SJCRH30 (cell line): ENCODE measurements around the gene MRPS30. TPM values are rescaled to one million over a fixed set of nuclear protein-coding genes. Genes with fewer than 3 reads are reported as not detected.
"Not testable (repeated sequence)": the region's sequence is repeated elsewhere in the genome, so short reads cannot be mapped to it uniquely, and the experiment has no call there.

Experiments
- DNase-seq, 2 experiments: peaks; one replicate each; pipeline ENCODE4 v3.0.0-alpha.2; 2015 to 2020
- H3K27ac ChIP-seq: fragments of 250-450 bp; sonication (Bioruptor Pico); 2 replicates; pipeline ENCODE4 v1.5.1; 2020; ENCODE audit warnings: mild to moderate bottlenecking, moderate library complexity
- H3K27me3 ChIP-seq: fragments of 250-450 bp; sonication (Bioruptor Pico); 2 replicates; pipeline ENCODE4 v1.5.1; 2020; ENCODE audit warnings: mild to moderate bottlenecking, moderate library complexity
- H3K36me3 ChIP-seq: fragments of 250-450 bp; sonication (Bioruptor Pico); 2 replicates; pipeline ENCODE4 v1.5.1; 2020; ENCODE audit warnings: mild to moderate bottlenecking, moderate library complexity
- H3K4me1 ChIP-seq: fragments of 250-450 bp; sonication (Bioruptor Pico); 2 replicates; pipeline ENCODE4 v1.5.1; 2020; ENCODE audit warnings: mild to moderate bottlenecking, moderate library complexity
- H3K4me3 ChIP-seq: fragments of 250-450 bp; sonication (Bioruptor Pico); 2 replicates; pipeline ENCODE4 v1.5.1; 2020; ENCODE audit warnings: mild to moderate bottlenecking, moderate library complexity
- H3K9me3 ChIP-seq: fragments of 250-450 bp; sonication (Bioruptor Pico); replicated peaks from 2 replicates; pipeline ENCODE4 v1.5.1; 2020; ENCODE audit warnings: mild to moderate bottlenecking, moderate library complexity
- total RNA-seq: library from RNA; depleted of rRNA; stranded (reverse); fragments of >200 nt; shearing (Covaris generic); gene quantifications from 2 replicates; pipeline ENCODE4 v1.2.3, GENCODE V29; 2014

The MRPS30 gene
- total RNA-seq, 1 experiment from 2014 or later = 102 TPM

DNA sequence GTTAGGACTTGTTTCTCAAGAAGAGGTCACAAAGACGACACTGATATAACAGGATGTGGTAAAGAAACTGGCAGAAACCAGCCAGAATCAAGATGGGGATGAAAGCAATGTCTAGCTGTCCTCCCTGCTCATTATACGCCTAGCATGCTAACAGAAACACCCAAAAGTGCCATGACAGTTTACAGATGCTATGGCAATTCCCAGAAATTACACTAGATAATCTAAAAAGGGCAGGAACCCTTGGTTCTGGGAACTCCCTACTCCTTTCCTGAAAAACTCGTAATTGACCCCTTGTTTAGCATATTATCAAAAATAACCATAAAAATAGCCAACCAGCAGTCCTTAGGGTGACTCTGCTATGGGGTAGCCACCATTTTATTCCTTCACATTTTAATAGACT lies 10.9 kb upstream of the MRPS30 start:
- Histone ChIP-seq H3K4me3 (no peak overlapping the region), H3K9me3 (peaks cover 14% of the 10 kb centered on the region), H3K27me3 (no peaks in the 10 kb centered on the region), H3K36me3 (no peaks in the 10 kb centered on the region; the same call in 1 of the 2 replicates), H3K4me1 (0 out of 2 replicates have a peak, but pooled peaks cover 3% of the 10 kb centered on the region), H3K27ac (no peak overlapping the region)
- no peak for DNase-seq

DNA sequence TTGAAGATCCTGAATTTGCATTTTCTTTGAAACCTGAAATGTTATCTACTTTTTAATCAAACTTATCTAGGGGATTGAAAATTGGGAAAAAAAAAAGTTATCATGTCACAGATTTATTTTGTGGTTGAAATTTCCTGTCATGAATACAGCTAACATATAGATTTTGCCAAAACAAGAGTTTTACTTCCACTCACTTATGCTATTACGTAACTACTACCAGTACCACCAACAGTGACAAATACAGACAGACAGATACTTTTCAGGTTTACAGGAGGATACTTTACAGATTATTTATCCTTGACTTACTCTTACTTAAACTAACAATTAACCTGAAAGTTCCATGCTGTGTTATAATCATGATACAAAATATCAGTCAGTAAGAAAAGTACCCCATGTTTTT lies 6.8 kb upstream of the MRPS30 start:
- Histone ChIP-seq H3K4me1 (peaks cover 15% of the 10 kb centered on the region), H3K36me3 (no peaks in the 10 kb centered on the region; the same call in 1 of the 2 replicates), H3K27me3 (no peaks in the 10 kb centered on the region), H3K4me3 (no peak overlapping the region), H3K9me3 (no peaks in the 10 kb centered on the region), H3K27ac (no peak overlapping the region)
- no peak for DNase-seq

GRCh38 chr5:44806608-44807007 lies 2.1 kb upstream of the MRPS30 start:
- H3K4me1 ChIP-seq = peaks cover 17% of the 10 kb centered on the region
- no peaks in the 10 kb centered on the region for H3K9me3 ChIP-seq
- no peak for DNase-seq
- peaks cover 7% of the 10 kb centered on the region for H3K36me3 ChIP-seq
- no peak overlapping the region for H3K4me3 ChIP-seq
- no peak overlapping the region for H3K27ac ChIP-seq
- no peaks in the 10 kb centered on the region for H3K27me3 ChIP-seq

DNA sequence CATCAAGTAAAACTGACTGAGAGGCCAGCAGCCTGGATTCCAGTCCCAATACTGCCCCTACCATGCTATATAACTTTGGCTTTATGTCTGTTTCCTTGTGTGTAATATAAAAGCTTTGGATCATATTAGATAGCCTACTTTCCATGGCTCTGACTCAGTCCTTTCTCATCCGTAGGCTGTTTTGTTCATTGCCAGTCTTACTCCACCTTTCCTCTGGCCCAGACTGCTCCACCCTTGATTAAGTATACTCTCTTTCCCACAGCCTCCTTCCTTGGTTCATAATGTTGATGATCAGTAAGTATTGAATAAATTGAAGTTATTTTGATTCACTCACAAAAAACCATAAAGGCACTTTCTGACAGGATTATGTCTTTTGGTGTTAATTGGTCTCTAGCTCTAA lies 1.5 kb upstream of the MRPS30 start:
- H3K27ac ChIP-seq = no peak overlapping the region
- DNase-seq = no peak
- no peaks in the 10 kb centered on the region for H3K9me3 ChIP-seq
- H3K4me1 ChIP-seq = peaks cover 17% of the 10 kb centered on the region
- no peaks in the 10 kb centered on the region for H3K27me3 ChIP-seq
- no peak overlapping the region for H3K4me3 ChIP-seq
- H3K36me3 ChIP-seq = peaks cover 13% of the 10 kb centered on the region

DNA sequence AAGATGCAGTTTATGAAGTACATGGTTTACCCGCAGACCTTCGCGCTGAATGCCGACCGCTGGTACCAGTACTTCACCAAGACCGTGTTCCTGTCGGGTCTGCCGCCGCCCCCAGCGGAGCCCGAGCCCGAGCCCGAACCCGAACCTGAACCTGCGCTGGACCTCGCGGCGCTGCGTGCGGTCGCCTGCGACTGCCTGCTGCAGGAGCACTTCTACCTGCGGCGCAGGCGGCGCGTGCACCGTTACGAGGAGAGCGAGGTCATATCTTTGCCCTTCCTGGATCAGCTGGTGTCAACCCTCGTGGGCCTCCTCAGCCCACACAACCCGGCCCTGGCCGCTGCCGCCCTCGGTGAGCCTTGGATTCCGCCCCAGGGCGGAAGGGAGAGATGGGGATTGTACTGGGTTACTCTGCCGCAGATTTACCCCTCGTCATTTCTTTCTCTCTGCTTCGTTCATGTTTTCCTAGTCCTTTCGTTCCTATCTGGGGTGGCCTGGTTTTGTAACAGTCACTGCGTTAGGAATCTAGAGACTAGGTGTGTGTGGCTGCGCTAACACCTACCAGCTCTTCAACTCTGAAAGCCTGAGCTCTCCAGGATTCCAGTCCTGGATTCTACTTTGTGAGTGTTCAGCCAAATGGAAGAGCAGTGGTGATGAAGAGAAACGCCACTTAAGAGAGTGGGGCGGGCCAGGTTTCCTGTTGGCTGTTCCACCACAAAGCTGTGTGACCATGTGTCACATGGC lies 638 bp downstream of the MRPS30 start:
- H3K27ac ChIP-seq = peak overlapping the region; percentile 79
- peak; percentile 60 to 77 for DNase-seq
- peaks cover 33% of the 10 kb centered on the region for H3K36me3 ChIP-seq
- H3K4me3 ChIP-seq = peak overlapping the region; percentile 91
- no peaks in the 10 kb centered on the region for H3K27me3 ChIP-seq
- no peaks in the 10 kb centered on the region for H3K9me3 ChIP-seq
- H3K4me1 ChIP-seq = peaks cover 6% of the 10 kb centered on the region

GRCh38 chr5:44809956-44810420 lies 1.2 kb downstream of the MRPS30 start:
- Histone ChIP-seq H3K9me3 (no peaks in the 10 kb centered on the region), H3K36me3 (peaks cover 39% of the 10 kb centered on the region), H3K27ac (peak overlapping the region; percentile 79), H3K4me1 (peaks cover 3% of the 10 kb centered on the region; the same call in 1 of the 2 replicates), H3K27me3 (no peaks in the 10 kb centered on the region), H3K4me3 (peak overlapping the region; percentile 91)
- no peak for DNase-seq

GRCh38 chr5:44814761-44815160 lies 6.0 kb downstream of the MRPS30 start:
- no peaks in the 10 kb centered on the region for H3K27me3 ChIP-seq
- no peaks in the 10 kb centered on the region for H3K9me3 ChIP-seq
- H3K4me1 ChIP-seq = no peaks in the 10 kb centered on the region; the same call in 1 of the 2 replicates
- peaks cover 75% of the 10 kb centered on the region for H3K36me3 ChIP-seq
- no peak overlapping the region for H3K27ac ChIP-seq
- no peak for DNase-seq
- H3K4me3 ChIP-seq = no peak overlapping the region

DNA sequence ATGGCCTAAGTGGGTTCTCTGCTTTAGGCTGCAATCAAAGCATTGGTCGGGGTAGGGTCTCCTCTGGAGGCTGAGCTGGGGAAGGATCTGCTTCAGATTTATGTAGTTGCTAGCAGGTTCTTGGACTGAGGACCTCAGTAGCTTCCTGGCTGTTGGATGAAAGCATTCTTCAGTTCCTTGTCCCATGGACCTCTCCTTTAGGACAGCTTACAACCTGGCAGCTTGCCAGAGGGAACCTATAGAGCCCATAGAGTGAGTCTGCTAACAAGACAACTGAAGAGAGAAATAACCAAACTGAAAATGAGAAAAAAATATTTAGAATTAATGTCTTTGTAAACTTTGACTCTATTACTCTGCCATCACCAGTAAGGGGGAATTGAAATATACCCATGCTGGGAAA lies 12.4 kb downstream of the MRPS30 start:
- H3K36me3 ChIP-seq = peaks cover 51% of the 10 kb centered on the region
- no peaks in the 10 kb centered on the region; the same call in 1 of the 2 replicates for H3K4me1 ChIP-seq
- no peak overlapping the region for H3K27ac ChIP-seq
- no peak overlapping the region for H3K4me3 ChIP-seq
- DNase-seq = peak in 1 of 2 experiments; percentile 25
- H3K27me3 ChIP-seq = no peaks in the 10 kb centered on the region
- no peaks in the 10 kb centered on the region for H3K9me3 ChIP-seq

DNA sequence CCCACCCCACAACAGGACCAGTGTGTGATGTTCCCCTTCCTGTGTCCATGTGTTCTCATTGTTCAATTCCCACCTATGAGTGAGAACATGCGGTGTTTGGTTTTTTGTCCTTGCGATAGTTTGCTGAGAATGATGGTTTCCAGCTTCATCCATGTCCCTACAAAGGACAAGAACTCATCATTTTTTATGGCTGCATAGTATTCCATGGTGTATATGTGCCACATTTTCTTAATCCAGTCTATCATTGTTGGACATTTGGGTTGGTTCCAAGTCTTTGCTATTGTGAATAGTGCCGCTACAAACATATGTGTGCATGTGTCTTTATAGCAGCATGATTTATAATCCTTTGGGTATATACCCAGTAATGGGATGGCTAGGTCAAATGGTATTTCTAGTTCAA lies 15.9 kb downstream of the MRPS30 start:
- not testable (repeated sequence) for H3K4me1 ChIP-seq, H3K9me3 ChIP-seq, DNase-seq, H3K4me3 ChIP-seq, H3K27me3 ChIP-seq, H3K27ac ChIP-seq
- peaks cover 24% of the 10 kb centered on the region for H3K36me3 ChIP-seq

DNA sequence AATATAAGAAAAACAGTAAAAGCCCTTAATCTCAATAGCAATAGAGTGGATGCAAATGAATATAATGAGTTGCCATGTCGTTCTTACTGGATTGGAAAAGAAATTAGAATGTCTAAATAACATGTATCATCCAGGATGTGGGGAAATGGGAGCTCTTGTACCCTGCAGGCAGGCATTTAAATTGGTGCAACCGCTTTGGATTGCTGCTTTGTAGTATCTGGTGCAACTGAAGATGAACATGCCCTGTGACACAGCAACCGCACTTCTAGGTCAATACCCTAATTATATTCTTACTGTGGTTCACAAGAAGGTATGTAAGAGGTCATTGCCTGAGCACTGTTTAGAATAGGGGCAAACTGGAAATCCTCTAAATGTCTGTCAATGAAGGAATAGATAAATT lies 18.9 kb downstream of the MRPS30 start:
- no peaks in the 10 kb centered on the region for H3K27me3 ChIP-seq
- H3K4me3 ChIP-seq = no peak overlapping the region
- H3K4me1 ChIP-seq = no peaks in the 10 kb centered on the region; the same call in 1 of the 2 replicates
- H3K27ac ChIP-seq = no peak overlapping the region
- H3K36me3 ChIP-seq = peaks cover 11% of the 10 kb centered on the region
- no peak for DNase-seq
- H3K9me3 ChIP-seq = no peaks in the 10 kb centered on the region

GRCh38 chr5:44828719-44829118 lies 20.0 kb downstream of the MRPS30 start:
- no peak for DNase-seq
- Histone ChIP-seq H3K27me3 (no peaks in the 10 kb centered on the region), H3K36me3 (peaks cover 3% of the 10 kb centered on the region; the same call in 1 of the 2 replicates), H3K9me3 (no peaks in the 10 kb centered on the region), H3K4me1 (no peaks in the 10 kb centered on the region), H3K27ac (no peak overlapping the region), H3K4me3 (no peak overlapping the region)

GRCh38 chr5:44830951-44831350 lies 22.2 kb downstream of the MRPS30 start:
- no peak for DNase-seq
- Histone ChIP-seq H3K4me1 (no peaks in the 10 kb centered on the region), H3K9me3 (no peaks in the 10 kb centered on the region), H3K27me3 (no peaks in the 10 kb centered on the region), H3K27ac (no peak overlapping the region), H3K4me3 (no peak overlapping the region), H3K36me3 (no peaks in the 10 kb centered on the region)

- no peaks in the 10 kb centered on the region for H3K4me1 ChIP-seq
- DNase-seq = no peak
- no peak overlapping the region for H3K27ac ChIP-seq
- H3K27me3 ChIP-seq = no peaks in the 10 kb centered on the region
- no peaks in the 10 kb centered on the region for H3K36me3 ChIP-seq
- H3K9me3 ChIP-seq = no peaks in the 10 kb centered on the region
- no peak overlapping the region for H3K4me3 ChIP-seq
These were observed 24.5 kb downstream of the MRPS30 start for GRCh38 chr5:44833249-44833648.

DNA sequence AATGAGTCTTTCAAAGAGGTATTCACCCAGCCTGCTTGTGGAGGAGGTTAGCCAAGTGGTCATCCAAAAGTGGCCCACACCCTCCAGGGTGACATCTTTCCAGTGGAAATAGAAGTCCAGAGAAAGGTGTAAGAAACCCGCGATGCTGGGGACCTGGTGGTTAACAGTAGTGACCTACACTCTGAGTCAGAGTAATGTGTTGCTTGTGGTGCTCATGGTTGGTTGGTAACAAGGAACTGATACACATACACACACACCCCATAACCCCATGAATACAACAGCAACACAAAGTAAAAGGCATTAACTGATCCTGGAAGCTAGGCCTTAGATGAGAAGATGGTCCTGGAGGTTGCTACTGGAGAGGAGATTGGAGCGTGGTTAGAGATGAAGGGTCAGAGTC lies 26.9 kb downstream of the MRPS30 start:
- H3K27me3 ChIP-seq = no peaks in the 10 kb centered on the region
- DNase-seq = no peak
- H3K36me3 ChIP-seq = no peaks in the 10 kb centered on the region
- H3K4me3 ChIP-seq = no peak overlapping the region
- H3K27ac ChIP-seq = no peak overlapping the region
- no peaks in the 10 kb centered on the region for H3K4me1 ChIP-seq
- H3K9me3 ChIP-seq = no peaks in the 10 kb centered on the region

- Histone ChIP-seq H3K9me3 (no peaks in the 10 kb centered on the region), H3K36me3 (no peaks in the 10 kb centered on the region), H3K27me3 (no peaks in the 10 kb centered on the region), H3K27ac (no peak overlapping the region), H3K4me1 (no peaks in the 10 kb centered on the region), H3K4me3 (no peak overlapping the region)
- no peak for DNase-seq
These were observed 30.4 kb downstream of the MRPS30 start for GRCh38 chr5:44839018-44839681.
